GM12878 (cell line): ENCODE data around the gene NANOG. TPM values are rescaled to one million over a fixed set of nuclear protein-coding genes. Genes with fewer than 3 reads are reported as not detected.
A peak's percentile ranks its signal among the peaks of the same experiment; 100 is the strongest.

Source experiments
- ATAC-seq: fragments of 200-7000 bp; cut with Tn5 transposase; 3 replicates; pipeline ENCODE4 v1.9.1; 2020; ENCODE audit warnings: mild to moderate bottlenecking, moderate library complexity
- BruUV-seq: library from RNA; stranded (reverse); fragments of 400-500 nt; replicated peaks from 2 replicates; lab custom pipeline; 2021; lab: Mats Ljungman, UMichigan
- CTCF ChIA-PET: fragments of 300-600 bp; sonication (Branson Sonifier 250); formaldehyde crosslinking; extraction: SDS; loops from one replicate; lab custom pipeline; 2021; ENCODE audit warnings: inconsistent platforms; lab: Yijun Ruan, JAX
- POLR2A ChIA-PET: fragments of 350-600 bp; formaldehyde crosslinking; extraction: SDS; loops from one replicate; lab custom pipeline; 2021; ENCODE audit warnings: inconsistent platforms; lab: Charles Lee
- RAD21 ChIA-PET: fragments of 300-600 bp; sonication (Branson Sonifier 250); formaldehyde crosslinking; loops from one replicate; lab custom pipeline; 2023; ENCODE audit warnings: antibody characterized with exemption; ENCODE audit not compliant: unreplicated experiment; lab: Charles Lee
- SMC1A ChIA-PET: fragments of 300-600 bp; sonication (Branson Sonifier 250); formaldehyde crosslinking; loops from one replicate; lab custom pipeline; 2023; ENCODE audit not compliant: unreplicated experiment, uncharacterized antibody; lab: Charles Lee
- DNase-seq: peaks from one replicate; pipeline ENCODE4 v3.0.0-alpha.2; 2011; ENCODE audit warnings: low read depth, low spot score
- FAIRE-seq: peaks from 3 replicates; lab custom pipeline; 2011; peaks lifted over from hg19 to GRCh38; lab: Jason Lieb, UNC
- H2AFZ ChIP-seq: 2 replicates; pipeline ENCODE4 v1.6.0; 2011; ENCODE audit warnings: low read depth, low read length, control low read depth; ENCODE audit not compliant: control insufficient read depth
- H3K27ac ChIP-seq: 2 replicates; pipeline ENCODE4 v1.5.1; 2011; ENCODE audit warnings: control low read depth; ENCODE audit not compliant: control insufficient read depth, insufficient read depth
- H3K27me3 ChIP-seq, 2 experiments: replicated peaks in 1 of 2; 2 replicates each; pipeline versions ENCODE4 v1.6.0 to v1.6.1; 2011; ENCODE audit warnings: low read length in 1 of 2; ENCODE audit not compliant: control insufficient read depth in 2 of 2, insufficient read depth in 2 of 2
- H3K36me3 ChIP-seq, 2 experiments: 2 replicates each; pipeline ENCODE4 v1.5.1; 2011; ENCODE audit warnings: low read length in 1 of 2; ENCODE audit not compliant: control insufficient read depth in 2 of 2, insufficient read depth in 2 of 2
- H3K4me1 ChIP-seq: 2 replicates; pipeline ENCODE4 v1.6.1; 2011; ENCODE audit warnings: mild to moderate bottlenecking, low read length, moderate library complexity, mixed read lengths; ENCODE audit not compliant: control insufficient read depth, insufficient read depth
- H3K4me2 ChIP-seq: 2 replicates; pipeline ENCODE4 v1.6.0; 2011; ENCODE audit warnings: control low read depth; ENCODE audit not compliant: control insufficient read depth, insufficient read depth
- H3K4me3 ChIP-seq: fragments of 200-600 bp; sonication (generic); 2 replicates; pipeline ENCODE4 v1.5.1; 2016
- H3K79me2 ChIP-seq: 2 replicates; pipeline ENCODE4 v1.6.0; 2011; ENCODE audit warnings: low read length; ENCODE audit not compliant: control insufficient read depth, insufficient read depth
- H3K9ac ChIP-seq: 2 replicates; pipeline ENCODE4 v1.8.0; 2011; ENCODE audit warnings: low read length, control low read depth, mixed read lengths; ENCODE audit not compliant: control insufficient read depth, insufficient read depth
- H3K9me3 ChIP-seq: replicated peaks from 3 replicates; pipeline ENCODE4 v1.5.1; 2011; ENCODE audit warnings: mild to moderate bottlenecking, low read length; ENCODE audit not compliant: control insufficient read depth, insufficient read depth
- H4K20me1 ChIP-seq: 2 replicates; pipeline ENCODE4 v1.6.0; 2011; ENCODE audit not compliant: control insufficient read depth, insufficient read depth
- BCL11A ChIP-seq: IDR thresholded peaks from 2 replicates; pipeline ENCODE4 v1.6.1; 2011; ENCODE audit warnings: low read depth, low read length
- KAT2A ChIP-seq: conservative IDR thresholded peaks from 2 replicates; pipeline ENCODE4 v1.6.1; 2011; ENCODE audit warnings: low read depth, low read length; ENCODE audit not compliant: control insufficient read depth
- SP1 ChIP-seq: IDR thresholded peaks from one replicate; pipeline ENCODE4 v1.6.1; 2011; ENCODE audit warnings: low read depth, low read length
- SREBF1 ChIP-seq: IDR thresholded peaks from 2 replicates; pipeline ENCODE4 v1.6.1; 2012; ENCODE audit warnings: mild to moderate bottlenecking, low read length
- TCF12 ChIP-seq: IDR thresholded peaks from 2 replicates; pipeline ENCODE4 v1.6.1; 2011; ENCODE audit warnings: low read depth, mild to moderate bottlenecking, low read length
- TCF3 ChIP-seq: IDR thresholded peaks from 2 replicates; pipeline ENCODE4 v1.6.1; 2012; ENCODE audit warnings: low read depth, mild to moderate bottlenecking, low read length, borderline replicate concordance; ENCODE audit not compliant: insufficient read depth
- ZNF24 ChIP-seq: fragments of 450-650 bp; IDR thresholded peaks from 2 replicates; pipeline ENCODE4 v1.6.1; 2017; ENCODE audit warnings: antibody characterized with exemption, mild to moderate bottlenecking
- WGBS: methylation state at CpG from one replicate; pipeline ENCODE4 v1.1.6; 2016; ENCODE audit warnings: low lambda C conversion rate; ENCODE audit not compliant: insufficient replicate concordance, insufficient coverage; ENCODE audit errors: missing lambda C conversion rate; 5-methylcytosine and 5-hydroxymethylcytosine counted together
- in situ Hi-C: fragments of 300-500 bp; cut with MboI; formaldehyde crosslinking; loops from 9 replicates; pipeline ENCODE4 v1.14.3; 2018; ENCODE audit warnings: mixed read lengths
- intact Hi-C: fragments of 100-400 bp; cut with micrococcal nuclease; formaldehyde crosslinking; loops from one replicate; pipeline ENCODE4 v1.14.2; 2022; ENCODE audit not compliant: unreplicated experiment
- polyA plus RNA-seq, 11 experiments: library from polyadenylated mRNA; depleted of rRNA in 4 of 11; unstranded in 6 of 11; stranded (reverse) in 5 of 11; fragments of >200 nt; fragmentation: Nextera tagmentation in 4 of 11; fragmentation: Illumina TruSeq in 1 of 11; extraction: Ambion mirVana in 4 of 11; extraction: Trizol in 1 of 11; gene quantifications; 1 replicate in 1 of 11; 2 replicates in 10 of 11; pipeline versions ENCODE4 v1.2.1 to v1.2.3, GENCODE V29; 2011 to 2016; ENCODE audit warnings: inconsistent platforms in 2 of 11, missing spikeins in 2 of 11, low read depth in 1 of 11
- total RNA-seq, 4 experiments: library from RNA; depleted of rRNA in 3 of 4; stranded (reverse); fragments of >200 nt in 3 of 4; fragmentation: Illumina TruSeq in 1 of 4; extraction: Trizol in 1 of 4; gene quantifications; 2 replicates each; pipeline versions ENCODE4 v1.2.1 to v1.2.3, GENCODE V29; 2013 to 2021
- TF ChIP-seq, protein P1 (sequence below): IDR thresholded peaks from 2 replicates; pipeline ENCODE4 v1.6.1; 2011; ENCODE audit warnings: low read depth, mild to moderate bottlenecking, low read length, moderate library complexity, borderline replicate concordance; ENCODE audit errors: extremely low read depth
- TF ChIP-seq, protein P2 (sequence below): IDR thresholded peaks from 2 replicates; pipeline ENCODE4 v1.6.1; 2012; ENCODE audit warnings: low read depth, low read length, improper control_type of control experiment

Gene NANOG
- total and polyA plus RNA-seq, 10 of the 15 experiments (the other 5 are each of a cell fraction or from before 2014, with no cell fraction given), result 0.51 TPM; not detected in 9

DNA sequence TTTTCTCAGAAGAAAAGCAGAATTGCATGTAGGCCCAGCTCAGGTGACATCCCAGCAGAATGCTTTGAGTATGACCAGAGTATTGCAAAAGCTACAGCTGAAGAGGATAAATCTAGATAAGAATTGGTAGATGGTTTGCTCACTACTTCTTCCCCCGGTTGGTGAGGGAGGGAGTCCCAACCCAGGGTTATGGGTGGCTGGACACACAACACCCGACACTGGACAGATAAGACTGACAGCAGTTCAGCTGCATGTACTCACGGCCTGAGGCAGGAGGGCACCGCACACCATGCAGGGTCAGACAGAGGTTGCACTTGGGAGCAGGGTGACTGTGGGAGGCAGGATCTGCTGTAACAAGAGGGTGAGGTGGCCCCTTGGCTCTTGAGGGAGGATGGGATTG, 40.4 kb upstream of the NANOG start (continued):
- TF ChIP-seq, protein P1, sequence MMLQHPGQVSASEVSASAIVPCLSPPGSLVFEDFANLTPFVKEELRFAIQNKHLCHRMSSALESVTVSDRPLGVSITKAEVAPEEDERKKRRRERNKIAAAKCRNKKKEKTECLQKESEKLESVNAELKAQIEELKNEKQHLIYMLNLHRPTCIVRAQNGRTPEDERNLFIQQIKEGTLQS, result no peak
- TF ChIP-seq SREBF1 (no peak), SP1 (no peak)
- TF ChIP-seq, protein P2, sequence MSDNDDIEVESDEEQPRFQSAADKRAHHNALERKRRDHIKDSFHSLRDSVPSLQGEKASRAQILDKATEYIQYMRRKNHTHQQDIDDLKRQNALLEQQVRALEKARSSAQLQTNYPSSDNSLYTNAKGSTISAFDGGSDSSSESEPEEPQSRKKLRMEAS, result no peak

DNA sequence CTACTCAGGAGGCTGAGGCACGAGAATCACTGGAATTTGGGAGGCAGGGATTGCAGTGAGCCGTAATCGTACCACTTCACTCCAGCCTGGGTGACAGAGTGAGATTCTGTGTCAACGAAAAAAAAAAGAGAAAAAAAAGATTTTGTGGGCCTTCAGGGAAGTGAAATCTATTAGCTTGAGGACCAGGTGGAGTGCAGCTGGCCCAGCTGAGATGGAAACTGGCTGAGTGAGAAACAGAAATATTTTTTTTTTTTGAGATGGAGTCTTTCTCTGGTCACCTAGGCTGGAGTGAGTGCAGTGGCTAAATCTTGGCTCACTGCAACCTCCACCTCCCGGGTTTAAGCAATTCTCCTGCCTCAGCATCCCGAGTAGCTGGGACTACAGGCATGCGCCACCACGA, 39.8 kb upstream of the NANOG start:
- no peaks in the 10 kb centered on the region for H3K9me3 ChIP-seq
- POLR2A ChIA-PET, result no interaction called here
- intact Hi-C loops, result no loop called here
- TF ChIP-seq BCL11A, result no peak
- peak; percentile 91; the same call in 1 of the 2 replicates for TF ChIP-seq TCF3
- TF ChIP-seq TCF12, result peak; percentile 82
- TF ChIP-seq ZNF24, result no peak
- no peak for TF ChIP-seq KAT2A
- TF ChIP-seq, all 136 proteins: peak for 2
- BruUV-seq, result no TSS peak
- Histone ChIP-seq H3K79me2 (no peaks in the 10 kb centered on the region), H3K36me3 (no peaks in the 10 kb centered on the region), H3K4me3 (no peak overlapping the region), H4K20me1 (no peaks in the 10 kb centered on the region), H3K4me1 (peaks cover 34% of the 10 kb centered on the region), H3K9ac (no peak overlapping the region), H3K27me3 (no peaks in the 10 kb centered on the region), H3K27ac (peak overlapping the region; percentile 65), H2AFZ (no peak overlapping the region), H3K4me2 (peak overlapping the region; percentile 47; the same call in 1 of the 2 replicates)
- DNase-seq, result no peak
- RAD21 ChIA-PET, result no interaction called here
- in situ Hi-C loops, result no loop called here
- ATAC-seq, result no peak
- no peak for FAIRE-seq
- SMC1A ChIA-PET, result no interaction called here
- CTCF ChIA-PET, result no interaction called here
- WGBS, result 37% methylated on average over 8 of the region's 8 CpGs
